Measurements from ENCODE around the gene SIGLEC1. TPM values are rescaled to one million over a fixed set of nuclear protein-coding genes. Genes with fewer than 3 reads are reported as not detected.

SIGLEC1 gene
- total RNA-seq, 1 experiment from 2014 or later = not detected

DNA sequence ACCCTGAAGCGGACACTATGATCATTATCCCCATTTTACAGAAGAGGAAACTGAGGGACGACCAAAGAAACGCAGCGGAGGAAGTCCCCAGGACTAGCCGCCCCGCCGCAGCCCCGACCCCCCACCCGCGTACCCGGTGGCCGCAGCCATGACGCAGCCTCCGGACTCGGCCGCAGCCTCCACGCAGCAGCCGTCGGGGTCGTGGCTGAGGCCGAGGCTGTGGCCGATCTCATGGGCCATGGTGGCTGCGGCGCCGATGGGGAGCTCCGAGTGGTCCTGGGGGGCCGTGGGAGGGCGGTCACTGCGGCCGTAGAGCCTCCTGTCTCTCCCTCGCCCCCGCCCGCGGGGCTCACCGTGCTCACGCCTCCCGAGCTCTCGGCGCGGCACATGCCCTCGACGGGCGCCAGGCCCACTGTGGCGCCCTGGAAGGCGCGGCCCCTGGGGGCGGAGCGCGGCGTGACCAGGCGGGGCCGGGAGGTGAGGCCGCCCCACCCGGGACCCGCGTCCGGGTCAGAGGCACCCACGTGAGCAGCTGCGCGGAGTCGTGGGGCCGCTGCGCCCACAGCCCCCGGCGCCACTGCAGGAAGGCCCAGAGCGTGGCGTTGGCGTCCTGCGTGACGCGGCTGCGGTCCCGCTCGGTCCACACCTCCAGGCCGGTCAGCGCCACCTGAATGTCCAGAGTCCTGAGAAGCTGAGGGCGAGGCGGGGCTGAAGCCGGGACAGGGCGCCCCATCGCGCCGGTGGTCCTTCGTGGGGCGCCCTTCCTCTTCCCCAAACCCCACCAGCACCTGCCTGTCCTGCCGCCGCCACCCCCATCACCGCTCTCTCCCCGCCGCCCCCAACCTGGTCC lies 39.0 kb downstream of the SIGLEC1 start:
- no peak overlapping the region for H3K4me3 ChIP-seq (ENCODE audit: low read depth, low read length, poor library complexity, severe bottlenecking)
- intact Hi-C loops (cut with micrococcal nuclease; ENCODE audit: unreplicated experiment) = loop anchor here (10.0 kb wide), 1 partner anchor 411 kb away; no protein-coding TSS in a partner anchor

DNA sequence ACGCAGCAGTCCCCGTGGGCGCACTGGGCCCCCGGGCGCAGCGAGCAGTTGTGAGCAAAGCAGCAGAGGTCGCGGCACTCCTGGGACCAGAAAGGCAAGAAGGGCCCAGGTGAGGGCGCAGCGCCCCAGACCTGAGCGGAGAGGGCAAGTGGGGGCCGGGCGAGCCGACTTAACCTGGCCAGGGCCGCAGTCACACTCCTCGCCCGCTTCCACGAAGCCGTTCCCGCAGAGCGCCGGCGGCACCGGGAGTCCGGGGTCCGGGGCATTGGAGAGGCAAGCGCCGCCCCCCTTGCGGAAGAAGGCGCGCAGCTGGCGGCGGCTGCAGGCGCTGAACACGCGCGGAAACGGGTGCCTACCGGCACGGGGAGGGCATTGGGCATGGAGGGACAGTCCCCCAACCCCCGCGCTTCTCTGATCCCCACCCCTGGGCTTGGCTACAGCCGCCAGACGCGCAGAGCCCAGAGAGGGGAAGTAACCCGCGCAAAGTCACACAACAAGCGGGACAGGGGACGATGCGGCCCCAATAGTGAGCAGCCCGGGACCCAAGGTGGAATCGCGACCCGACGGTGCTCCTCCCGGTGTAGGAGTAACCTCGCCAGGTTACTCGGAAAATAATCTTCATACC lies 39.7 kb downstream of the SIGLEC1 start:
- POLR2A ChIA-PET (ENCODE audit: low non-redundant PET) = no interaction called here
- no peak for DNase-seq (ENCODE audit: low spot score)
- CTCF ChIA-PET = no interaction called here

More for the DNA sequence above, 39.0 kb downstream of the SIGLEC1 start:
- Histone ChIP-seq H3K27ac (ENCODE audit: low read depth, low read length, poor library complexity, severe bottlenecking) (no peak overlapping the region), H3K36me3 (ENCODE audit: insufficient read depth, low read length, poor library complexity, severe bottlenecking) (no peaks in the 10 kb centered on the region), H3K9me3 (ENCODE audit: low read depth, low read length, poor library complexity, severe bottlenecking) (no peaks in the 10 kb centered on the region), H3K27me3 (replicated peaks; ENCODE audit: insufficient read depth, low read depth, low read length, poor library complexity) (peaks cover 45% of the 10 kb centered on the region), H3K4me1 (ENCODE audit: insufficient read depth, low read length, poor library complexity, severe bottlenecking) (peaks cover 3% of the 10 kb centered on the region)
- DNase-seq (ENCODE audit: low spot score) = no peak
- BruUV-seq (replicated peaks) = no TSS peak
- ChIA-PET POLR2A (ENCODE audit: low non-redundant PET) (no interaction called here), CTCF (no interaction called here)
- TF ChIP-seq, protein P1, sequence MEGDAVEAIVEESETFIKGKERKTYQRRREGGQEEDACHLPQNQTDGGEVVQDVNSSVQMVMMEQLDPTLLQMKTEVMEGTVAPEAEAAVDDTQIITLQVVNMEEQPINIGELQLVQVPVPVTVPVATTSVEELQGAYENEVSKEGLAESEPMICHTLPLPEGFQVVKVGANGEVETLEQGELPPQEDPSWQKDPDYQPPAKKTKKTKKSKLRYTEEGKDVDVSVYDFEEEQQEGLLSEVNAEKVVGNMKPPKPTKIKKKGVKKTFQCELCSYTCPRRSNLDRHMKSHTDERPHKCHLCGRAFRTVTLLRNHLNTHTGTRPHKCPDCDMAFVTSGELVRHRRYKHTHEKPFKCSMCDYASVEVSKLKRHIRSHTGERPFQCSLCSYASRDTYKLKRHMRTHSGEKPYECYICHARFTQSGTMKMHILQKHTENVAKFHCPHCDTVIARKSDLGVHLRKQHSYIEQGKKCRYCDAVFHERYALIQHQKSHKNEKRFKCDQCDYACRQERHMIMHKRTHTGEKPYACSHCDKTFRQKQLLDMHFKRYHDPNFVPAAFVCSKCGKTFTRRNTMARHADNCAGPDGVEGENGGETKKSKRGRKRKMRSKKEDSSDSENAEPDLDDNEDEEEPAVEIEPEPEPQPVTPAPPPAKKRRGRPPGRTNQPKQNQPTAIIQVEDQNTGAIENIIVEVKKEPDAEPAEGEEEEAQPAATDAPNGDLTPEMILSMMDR (conservative IDR thresholded peaks at IDR 0.05; ENCODE audit: low read depth, low read length) = no peak
- no peak for TF ChIP-seq EZH2 (IDR thresholded peaks at IDR 0.05; ENCODE audit: borderline replicate concordance, low read depth, low read length, poor library complexity, severe bottlenecking)

DNA sequence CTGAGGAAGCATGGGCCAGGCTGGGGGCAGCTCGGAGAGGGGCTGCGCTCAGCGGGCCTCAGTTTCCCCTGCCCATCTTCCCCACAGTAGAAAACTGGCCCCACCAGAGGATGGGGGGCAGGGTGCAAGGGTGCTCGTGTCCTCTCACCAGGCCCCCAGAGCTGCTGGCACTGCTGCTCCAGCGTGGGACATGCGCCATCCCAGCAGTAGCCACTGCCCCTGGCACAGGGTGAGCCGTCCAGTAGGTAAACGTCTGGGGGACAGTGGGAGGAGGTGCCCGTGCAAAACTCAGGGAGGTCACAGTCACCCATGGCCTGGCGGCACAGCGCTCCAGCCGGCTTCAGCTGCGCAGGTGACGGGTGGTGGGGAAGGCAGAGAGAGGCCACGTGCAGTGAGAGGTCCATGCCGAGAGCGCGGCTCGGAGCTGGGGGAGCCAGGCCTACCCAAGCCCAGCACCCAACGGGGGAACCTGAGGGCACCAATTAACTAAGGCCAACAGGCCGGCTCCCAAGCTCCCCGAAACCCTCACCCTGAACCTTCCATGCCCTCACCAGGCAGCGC lies 40.3 kb downstream of the SIGLEC1 start:
- CTCF ChIA-PET = no interaction called here
- no peak overlapping the region for H3K4me3 ChIP-seq (ENCODE audit: low read depth, low read length, poor library complexity, severe bottlenecking)
- peaks cover 3% of the 10 kb centered on the region for H3K4me1 ChIP-seq (ENCODE audit: insufficient read depth, low read length, poor library complexity, severe bottlenecking)
- H3K9me3 ChIP-seq (ENCODE audit: low read depth, low read length, poor library complexity, severe bottlenecking) = no peaks in the 10 kb centered on the region
- no peak for DNase-seq (ENCODE audit: low spot score)
- H3K36me3 ChIP-seq (ENCODE audit: insufficient read depth, low read length, poor library complexity, severe bottlenecking) = no peaks in the 10 kb centered on the region
- TF ChIP-seq, protein P1 (conservative IDR thresholded peaks at IDR 0.05; ENCODE audit: low read depth, low read length) = no peak
- no peak for TF ChIP-seq EZH2 (IDR thresholded peaks at IDR 0.05; ENCODE audit: borderline replicate concordance, low read depth, low read length, poor library complexity, severe bottlenecking)
- no TSS peak for BruUV-seq (replicated peaks)
- POLR2A ChIA-PET (ENCODE audit: low non-redundant PET) = no interaction called here
- intact Hi-C loops (cut with micrococcal nuclease; ENCODE audit: unreplicated experiment) = loop anchor here (10.0 kb wide), 1 partner anchor 413 kb away; no protein-coding TSS in a partner anchor
- peaks cover 45% of the 10 kb centered on the region for H3K27me3 ChIP-seq (replicated peaks; ENCODE audit: insufficient read depth, low read depth, low read length, poor library complexity)
- no peak overlapping the region for H3K27ac ChIP-seq (ENCODE audit: low read depth, low read length, poor library complexity, severe bottlenecking)

More for the DNA sequence above, 39.7 kb downstream of the SIGLEC1 start:
- Histone ChIP-seq H3K27ac (ENCODE audit: low read depth, low read length, poor library complexity, severe bottlenecking) (no peak overlapping the region), H3K9me3 (ENCODE audit: low read depth, low read length, poor library complexity, severe bottlenecking) (no peaks in the 10 kb centered on the region), H3K27me3 (replicated peaks; ENCODE audit: insufficient read depth, low read depth, low read length, poor library complexity) (peaks cover 45% of the 10 kb centered on the region), H3K4me1 (ENCODE audit: insufficient read depth, low read length, poor library complexity, severe bottlenecking) (peaks cover 3% of the 10 kb centered on the region), H3K4me3 (ENCODE audit: low read depth, low read length, poor library complexity, severe bottlenecking) (no peak overlapping the region), H3K36me3 (ENCODE audit: insufficient read depth, low read length, poor library complexity, severe bottlenecking) (no peaks in the 10 kb centered on the region)
- intact Hi-C loops (cut with micrococcal nuclease; ENCODE audit: unreplicated experiment) = loop anchor here (10.0 kb wide), 1 partner anchor 412 kb away; no protein-coding TSS in a partner anchor
- no peak for TF ChIP-seq EZH2 (IDR thresholded peaks at IDR 0.05; ENCODE audit: borderline replicate concordance, low read depth, low read length, poor library complexity, severe bottlenecking)
- TF ChIP-seq, protein P1 (conservative IDR thresholded peaks at IDR 0.05; ENCODE audit: low read depth, low read length) = no peak
- BruUV-seq (replicated peaks) = no TSS peak
